Keratinocyte (primary cell): ENCODE data around the gene RASAL2. TPM values are rescaled to one million over a fixed set of nuclear protein-coding genes. Genes with fewer than 3 reads are reported as not detected.

Experiments
- DNase-seq: peaks from one replicate; pipeline ENCODE4 v3.0.0-alpha.2; 2011; ENCODE audit warnings: low read depth, missing footprints, low spot score
- FAIRE-seq: peaks from 2 replicates; lab custom pipeline; 2011; peaks lifted over from hg19 to GRCh38; lab: Jason Lieb, UNC
- H2AFZ ChIP-seq: 2 replicates; pipeline ENCODE4 v1.6.0; 2012; ENCODE audit warnings: low read length, control low read depth, inconsistent platforms; ENCODE audit not compliant: control insufficient read depth
- H3K27ac ChIP-seq: 2 replicates; pipeline ENCODE4 v1.5.1; 2011; ENCODE audit warnings: low read length; ENCODE audit not compliant: control insufficient read depth, insufficient read depth
- H3K27me3 ChIP-seq: 3 replicates; pipeline ENCODE4 v1.6.0; 2011; ENCODE audit warnings: low read length; ENCODE audit not compliant: control insufficient read depth, insufficient read depth; ENCODE audit errors: extremely low read depth
- H3K36me3 ChIP-seq, 2 experiments: 2 replicates in 1 of 2; 3 replicates in 1 of 2; pipeline ENCODE4 v1.5.1; 2011; ENCODE audit warnings: low read length in 2 of 2, mild to moderate bottlenecking in 1 of 2; ENCODE audit not compliant: control insufficient read depth in 2 of 2, insufficient read depth in 2 of 2; ENCODE audit errors: extremely low read depth in 1 of 2
- H3K4me1 ChIP-seq: 3 replicates; pipeline ENCODE4 v1.5.1; 2011; ENCODE audit warnings: low read length; ENCODE audit not compliant: control insufficient read depth, insufficient read depth; ENCODE audit errors: extremely low read depth
- H3K4me2 ChIP-seq: 3 replicates; pipeline ENCODE4 v1.6.0; 2011; ENCODE audit warnings: low read depth, low read length; ENCODE audit not compliant: control insufficient read depth, insufficient read depth; ENCODE audit errors: extremely low read depth
- H3K4me3 ChIP-seq, 3 experiments: fragments of 200-600 bp in 1 of 3; sonication (generic) in 1 of 3; 2 replicates in 2 of 3; 3 replicates in 1 of 3; pipeline ENCODE4 v1.5.1; 2011 to 2016; ENCODE audit warnings: low read length in 3 of 3, mild to moderate bottlenecking in 3 of 3, control low read depth in 2 of 3, inconsistent platforms in 1 of 3, low read depth in 1 of 3, mixed read lengths in 1 of 3, mixed run types in 1 of 3, moderate library complexity in 1 of 3; ENCODE audit not compliant: control insufficient read depth in 2 of 3, insufficient read depth in 2 of 3; ENCODE audit errors: extremely low read depth in 1 of 3
- H3K79me2 ChIP-seq: 2 replicates; pipeline ENCODE4 v1.6.0; 2012; ENCODE audit warnings: low read length; ENCODE audit not compliant: control insufficient read depth, insufficient read depth
- H3K9ac ChIP-seq: 3 replicates; pipeline ENCODE4 v1.6.0; 2011; ENCODE audit warnings: low read length; ENCODE audit not compliant: control insufficient read depth, insufficient read depth; ENCODE audit errors: extremely low read depth
- H3K9me1 ChIP-seq: 3 replicates; pipeline ENCODE4 v1.6.0; 2011; ENCODE audit warnings: low read length; ENCODE audit not compliant: control insufficient read depth, insufficient read depth; ENCODE audit errors: extremely low read depth
- H3K9me3 ChIP-seq: 2 replicates; pipeline ENCODE4 v1.5.1; 2012; ENCODE audit warnings: low read depth, low read length; ENCODE audit not compliant: control insufficient read depth
- H4K20me1 ChIP-seq: 3 replicates; pipeline ENCODE4 v1.6.0; 2011; ENCODE audit warnings: low read length; ENCODE audit not compliant: control insufficient read depth, insufficient read depth; ENCODE audit errors: extremely low read depth
- EZH2 ChIP-seq: IDR thresholded peaks from one replicate; pipeline ENCODE4 v1.6.1; 2012; ENCODE audit warnings: inconsistent platforms, mild to moderate bottlenecking, low read length, moderate library complexity
- dilution Hi-C: fragments of 300-500 bp; cut with MboI; formaldehyde crosslinking; loops from one replicate; pipeline ENCODE4 v1.7.0; 2020; ENCODE audit warnings: low sequenced_read_pairs; ENCODE audit not compliant: extremely low pct_ligation_motif_present
- polyA plus RNA-seq, 5 experiments: library from polyadenylated mRNA; depleted of rRNA in 3 of 5; stranded (reverse) in 3 of 5; stranded (forward) in 1 of 5; unstranded in 1 of 5; fragments of >200 nt; gene quantifications; 1 replicate in 1 of 5; 2 replicates in 3 of 5; 3 replicates in 1 of 5; pipeline versions ENCODE4 v1.2.1 to v1.2.3, GENCODE V29; 2011 to 2012; ENCODE audit warnings: missing spikeins in 2 of 5, low read depth in 1 of 5, low replicate concordance in 1 of 5
- TF ChIP-seq, protein P1 (sequence below), 3 experiments: IDR thresholded peaks in 1 of 3; conservative IDR thresholded peaks in 1 of 3; optimal IDR thresholded peaks in 1 of 3; 2 replicates in 2 of 3; 3 replicates in 1 of 3; pipeline versions ENCODE3 to v1.5.1; 2011; ENCODE audit warnings: low read length in 3 of 3, mild to moderate bottlenecking in 3 of 3, moderate library complexity in 2 of 3, control low read depth in 1 of 3, inconsistent platforms in 1 of 3; ENCODE audit not compliant: insufficient read depth in 2 of 3; ENCODE audit errors: extremely low read depth in 1 of 3

Gene RASAL2
- polyA plus RNA-seq, 1 donor (not counting 4 experiments of a cell fraction or from before 2014, with no cell fraction given), result 27.2 TPM

DNA sequence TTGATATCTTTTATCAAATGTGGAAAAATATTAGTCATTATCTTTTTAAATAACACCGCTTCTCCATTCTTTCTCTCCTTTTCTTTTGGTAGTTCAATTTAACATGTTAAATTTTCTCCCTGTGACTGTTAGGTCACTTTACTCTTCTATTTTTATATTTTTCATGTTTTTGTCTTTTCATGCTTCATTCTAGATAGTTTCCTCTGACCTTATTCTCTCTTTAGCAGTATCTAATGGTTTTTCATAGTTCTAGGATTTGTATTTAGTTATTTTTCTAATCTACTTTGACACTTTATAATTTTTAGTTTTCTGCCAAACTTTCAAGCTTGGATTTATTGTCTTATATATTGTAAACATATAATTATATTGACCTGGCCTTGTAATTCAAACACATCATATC is 116.0 kb downstream of the RASAL2 start:
- Histone ChIP-seq H3K79me2 (peaks cover 39% of the 10 kb centered on the region), H2AFZ (no peak overlapping the region), H3K9me1 (no peaks in the 10 kb centered on the region), H3K36me3 (no peaks in the 10 kb centered on the region), H3K4me1 (no peaks in the 10 kb centered on the region), H3K9me3 (peaks cover 2% of the 10 kb centered on the region), H3K27ac (no peak overlapping the region), H3K4me2 (no peak overlapping the region), H3K27me3 (no peaks in the 10 kb centered on the region), H4K20me1 (no peaks in the 10 kb centered on the region), H3K9ac (no peak overlapping the region), H3K4me3 (no peak overlapping the region)
- dilution Hi-C loops, result no loop called here
- FAIRE-seq (no peak), DNase-seq (no peak)
- TF ChIP-seq, protein P1, sequence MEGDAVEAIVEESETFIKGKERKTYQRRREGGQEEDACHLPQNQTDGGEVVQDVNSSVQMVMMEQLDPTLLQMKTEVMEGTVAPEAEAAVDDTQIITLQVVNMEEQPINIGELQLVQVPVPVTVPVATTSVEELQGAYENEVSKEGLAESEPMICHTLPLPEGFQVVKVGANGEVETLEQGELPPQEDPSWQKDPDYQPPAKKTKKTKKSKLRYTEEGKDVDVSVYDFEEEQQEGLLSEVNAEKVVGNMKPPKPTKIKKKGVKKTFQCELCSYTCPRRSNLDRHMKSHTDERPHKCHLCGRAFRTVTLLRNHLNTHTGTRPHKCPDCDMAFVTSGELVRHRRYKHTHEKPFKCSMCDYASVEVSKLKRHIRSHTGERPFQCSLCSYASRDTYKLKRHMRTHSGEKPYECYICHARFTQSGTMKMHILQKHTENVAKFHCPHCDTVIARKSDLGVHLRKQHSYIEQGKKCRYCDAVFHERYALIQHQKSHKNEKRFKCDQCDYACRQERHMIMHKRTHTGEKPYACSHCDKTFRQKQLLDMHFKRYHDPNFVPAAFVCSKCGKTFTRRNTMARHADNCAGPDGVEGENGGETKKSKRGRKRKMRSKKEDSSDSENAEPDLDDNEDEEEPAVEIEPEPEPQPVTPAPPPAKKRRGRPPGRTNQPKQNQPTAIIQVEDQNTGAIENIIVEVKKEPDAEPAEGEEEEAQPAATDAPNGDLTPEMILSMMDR (optimal IDR thresholded peaks at IDR 0.05 in 1 of 3, IDR thresholded peaks at IDR 0.05 in 1 of 3, conservative IDR thresholded peaks at IDR 0.05 in 1 of 3; ENCODE audit: extremely low read depth in 1 of 3, insufficient read depth in 2 of 3, low read length in 3 of 3), result no peak
- TF ChIP-seq EZH2, result no peak

DNA sequence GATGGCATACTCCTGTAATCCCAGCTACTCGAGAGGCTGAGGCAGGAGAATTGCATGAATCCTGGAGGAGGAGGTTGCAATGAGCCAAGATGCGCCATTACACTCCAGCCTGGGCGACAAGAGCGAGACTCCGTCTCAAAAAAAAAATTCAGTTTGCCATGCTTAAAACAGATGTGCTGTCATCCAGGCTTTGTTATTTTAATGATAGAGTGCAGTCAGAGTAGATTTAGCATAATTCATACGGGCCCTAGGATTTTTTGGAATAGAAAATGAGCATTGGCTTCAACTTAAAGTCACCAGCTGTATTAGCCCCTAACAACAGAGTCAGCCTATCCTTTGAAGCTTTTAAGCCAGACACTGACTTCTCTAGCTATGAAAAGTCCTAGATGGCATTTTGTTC is 124.6 kb downstream of the RASAL2 start:
- FAIRE-seq (no peak), DNase-seq (no peak)
- peaks cover 53% of the 10 kb centered on the region for H3K79me2 ChIP-seq
- H3K36me3 ChIP-seq, result peaks cover 0 to 1% of the 10 kb centered on the region in 2 experiments
- no peaks in the 10 kb centered on the region for H3K27me3 ChIP-seq
- H3K4me3 ChIP-seq, result no peak overlapping the region
- H3K27ac ChIP-seq, result no peak overlapping the region
- H3K4me2 ChIP-seq, result no peak overlapping the region
- dilution Hi-C loops, result no loop called here
- H3K9me3 ChIP-seq, result peaks cover 2% of the 10 kb centered on the region
- H3K4me1 ChIP-seq, result peaks cover 6% of the 10 kb centered on the region
- no peaks in the 10 kb centered on the region for H3K9me1 ChIP-seq
- H3K9ac ChIP-seq, result no peak overlapping the region
- no peaks in the 10 kb centered on the region for H4K20me1 ChIP-seq
- no peak overlapping the region for H2AFZ ChIP-seq
- TF ChIP-seq EZH2, result no peak
- TF ChIP-seq, protein P1 (optimal IDR thresholded peaks at IDR 0.05 in 1 of 3, IDR thresholded peaks at IDR 0.05 in 1 of 3, conservative IDR thresholded peaks at IDR 0.05 in 1 of 3; ENCODE audit: extremely low read depth in 1 of 3, insufficient read depth in 2 of 3, low read length in 3 of 3), result no peak
